Astrocyte (in vitro differentiated cells and primary cell): ENCODE measurements around the gene OGFOD3. TPM values are rescaled to one million over a fixed set of nuclear protein-coding genes. Genes with fewer than 3 reads are reported as not detected.

ENCODE experiments used
- DNase-seq: peaks from one replicate; pipeline ENCODE4 v3.0.0-alpha.2; 2010; ENCODE audit warnings: low read depth
- FAIRE-seq: peaks from 2 replicates; lab custom pipeline; 2011; peaks lifted over from hg19 to GRCh38; lab: Jason Lieb, UNC
- H2AFZ ChIP-seq: 2 replicates; pipeline ENCODE4 v1.6.0; 2012; ENCODE audit warnings: low read depth, low read length, inconsistent platforms
- H3K27ac ChIP-seq: 2 replicates; pipeline ENCODE4 v1.5.1; 2011; ENCODE audit warnings: low read depth, low read length, inconsistent platforms
- H3K27me3 ChIP-seq: 2 replicates; pipeline ENCODE4 v1.6.0; 2011; ENCODE audit warnings: low read length, inconsistent platforms; ENCODE audit not compliant: insufficient read depth
- H3K36me3 ChIP-seq: 2 replicates; pipeline ENCODE4 v1.5.1; 2011; ENCODE audit warnings: low read length, inconsistent platforms; ENCODE audit not compliant: insufficient read depth
- H3K4me1 ChIP-seq: 2 replicates; pipeline ENCODE4 v1.5.1; 2011; ENCODE audit warnings: low read length, inconsistent platforms; ENCODE audit not compliant: insufficient read depth
- H3K4me2 ChIP-seq: 2 replicates; pipeline ENCODE4 v1.6.0; 2012; ENCODE audit warnings: low read length, inconsistent platforms
- H3K4me3 ChIP-seq: 2 replicates; pipeline ENCODE4 v1.5.1; 2011; ENCODE audit warnings: low read depth, mild to moderate bottlenecking, low read length, inconsistent platforms; ENCODE audit not compliant: insufficient read depth
- H3K79me2 ChIP-seq: 2 replicates; pipeline ENCODE4 v1.6.0; 2012; ENCODE audit warnings: mild to moderate bottlenecking, low read length, inconsistent platforms; ENCODE audit not compliant: insufficient read depth
- H3K9ac ChIP-seq: 2 replicates; pipeline ENCODE4 v1.6.0; 2012; ENCODE audit warnings: mild to moderate bottlenecking, low read length, inconsistent platforms
- H3K9me3 ChIP-seq: 2 replicates; pipeline ENCODE4 v1.5.1; 2012; ENCODE audit warnings: low read depth, mild to moderate bottlenecking, low read length, inconsistent platforms; ENCODE audit not compliant: insufficient read depth
- H4K20me1 ChIP-seq: 2 replicates; pipeline ENCODE4 v1.6.0; 2012; ENCODE audit warnings: low read length, inconsistent platforms; ENCODE audit not compliant: insufficient read depth
- H3K27ac Mint-ChIP-seq: one replicate; pipeline ENCODE4 v1.8.0; 2021; ENCODE audit warnings: mild to moderate bottlenecking, mixed read lengths; ENCODE audit not compliant: unreplicated experiment
- H3K27me3 Mint-ChIP-seq: one replicate; pipeline ENCODE4 v1.8.0; 2021; ENCODE audit warnings: low read depth, mixed read lengths; ENCODE audit not compliant: unreplicated experiment
- H3K36me3 Mint-ChIP-seq: one replicate; pipeline ENCODE4 v1.8.0; 2021; ENCODE audit warnings: low read depth, mixed read lengths; ENCODE audit not compliant: unreplicated experiment
- H3K4me1 Mint-ChIP-seq: one replicate; pipeline ENCODE4 v1.8.0; 2021; ENCODE audit warnings: low read depth, mixed read lengths; ENCODE audit not compliant: unreplicated experiment
- H3K4me3 Mint-ChIP-seq: one replicate; pipeline ENCODE4 v1.8.0; 2021; ENCODE audit warnings: mild to moderate bottlenecking, moderate library complexity, mixed read lengths; ENCODE audit not compliant: unreplicated experiment
- H3K9me3 Mint-ChIP-seq: one replicate; pipeline ENCODE4 v1.8.0; 2021; ENCODE audit warnings: mild to moderate bottlenecking, mixed read lengths; ENCODE audit not compliant: unreplicated experiment
- CTCF ChIP-seq: IDR thresholded peaks from 2 replicates; pipeline ENCODE4 v1.5.1; 2011; ENCODE audit warnings: low read depth, mild to moderate bottlenecking, inconsistent platforms, low read length, moderate library complexity; ENCODE audit not compliant: insufficient read depth
- EZH2 ChIP-seq: IDR thresholded peaks from 2 replicates; pipeline ENCODE4 v1.6.1; 2012; ENCODE audit warnings: mild to moderate bottlenecking, low read length, inconsistent platforms; ENCODE audit not compliant: insufficient read depth
- total RNA-seq: library from RNA; stranded (reverse); gene quantifications from 2 replicates; pipeline ENCODE4 v1.2.1, GENCODE V29; 2021

Gene OGFOD3
- total RNA-seq, 1 donor from 2014 or later = 20.9 TPM

- Histone ChIP-seq H3K36me3 (peaks cover 3% of the 10 kb centered on the region), H3K4me2 (no peak overlapping the region), H3K27me3 (no peaks in the 10 kb centered on the region), H4K20me1 (peaks cover 18% of the 10 kb centered on the region), H3K4me1 (peaks cover 8% of the 10 kb centered on the region), H2AFZ (no peak overlapping the region), H3K9me3 (no peaks in the 10 kb centered on the region), H3K27ac (no peak overlapping the region), H3K9ac (no peak overlapping the region), H3K79me2 (no peaks in the 10 kb centered on the region), H3K4me3 (no peak overlapping the region)
- no peaks in the 10 kb centered on the region for H3K27me3 Mint-ChIP-seq
- FAIRE-seq (no peak), DNase-seq (no peak)
- no peak overlapping the region for H3K4me3 Mint-ChIP-seq
- H3K4me1 Mint-ChIP-seq = peaks cover 9% of the 10 kb centered on the region
- TF ChIP-seq EZH2 = no peak
- no peak for TF ChIP-seq CTCF
- H3K9me3 Mint-ChIP-seq = no peaks in the 10 kb centered on the region
- H3K36me3 Mint-ChIP-seq = peaks cover 2% of the 10 kb centered on the region
- H3K27ac Mint-ChIP-seq = no peak overlapping the region
These were observed 14.4 kb downstream of the OGFOD3 start for GRCh38 chr17:82403662-82404660.

DNA sequence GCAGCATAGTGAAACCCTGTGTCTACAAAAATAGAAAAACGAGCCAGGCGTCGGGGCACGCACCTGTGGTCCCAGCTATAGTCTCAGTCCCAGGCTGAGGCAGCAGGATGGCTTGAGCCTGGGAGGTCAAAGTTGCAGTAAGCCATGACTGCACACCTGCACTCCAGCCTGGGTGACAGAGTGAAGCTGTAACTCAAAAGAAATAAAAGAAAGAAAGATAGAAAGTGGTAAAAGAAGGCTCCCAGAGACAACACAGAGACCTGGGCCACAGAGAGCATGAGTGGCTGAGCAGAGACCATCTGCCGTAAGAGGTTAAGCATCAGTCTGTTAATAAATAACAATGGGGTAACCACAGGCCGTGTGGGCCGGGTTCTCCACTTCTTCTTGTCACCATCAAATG, 15.5 kb downstream of the OGFOD3 start:
- H3K4me3 ChIP-seq = no peak overlapping the region
- H4K20me1 ChIP-seq = peaks cover 9% of the 10 kb centered on the region
- H3K79me2 ChIP-seq = no peaks in the 10 kb centered on the region
- no peaks in the 10 kb centered on the region for H3K27me3 ChIP-seq
- no peak for DNase-seq
- no peak overlapping the region for H2AFZ ChIP-seq
- TF ChIP-seq EZH2 = no peak
- TF ChIP-seq CTCF = no peak
- no peak for FAIRE-seq
- no peak overlapping the region for H3K27ac ChIP-seq
- peaks cover 8% of the 10 kb centered on the region for H3K4me1 ChIP-seq
- Mint-ChIP-seq H3K27me3 (no peaks in the 10 kb centered on the region), H3K9me3 (no peaks in the 10 kb centered on the region), H3K36me3 (peaks cover 2% of the 10 kb centered on the region), H3K4me1 (peaks cover 9% of the 10 kb centered on the region), H3K27ac (no peak overlapping the region), H3K4me3 (no peak overlapping the region)
- H3K4me2 ChIP-seq = no peak overlapping the region
- H3K36me3 ChIP-seq = peaks cover 3% of the 10 kb centered on the region
- H3K9ac ChIP-seq = no peak overlapping the region
- H3K9me3 ChIP-seq = no peaks in the 10 kb centered on the region

DNA sequence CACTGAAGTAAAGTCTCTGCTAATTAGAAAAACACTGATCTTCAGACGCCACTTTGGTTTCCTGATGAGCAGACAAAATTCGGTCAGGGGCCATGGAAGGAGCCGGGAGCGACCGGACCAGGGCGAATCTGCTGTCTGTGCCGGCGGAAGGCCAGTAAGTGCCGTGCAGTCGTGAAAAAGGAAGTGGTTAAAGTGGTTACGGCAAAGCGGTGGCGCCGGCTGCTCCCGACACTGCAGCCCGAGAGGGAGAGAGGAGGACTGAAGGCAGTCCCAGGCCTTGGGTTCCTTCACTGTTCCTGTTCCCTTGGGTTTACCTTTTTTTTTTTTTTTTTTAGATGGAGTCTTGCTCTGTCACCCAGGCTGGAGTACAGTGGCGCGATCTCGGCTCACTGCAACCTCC, 17.6 kb downstream of the OGFOD3 start:
- H3K27me3 Mint-ChIP-seq = no peaks in the 10 kb centered on the region
- H3K9me3 Mint-ChIP-seq = no peaks in the 10 kb centered on the region
- no peak overlapping the region for H3K4me3 Mint-ChIP-seq
- H3K27ac Mint-ChIP-seq = no peak overlapping the region
- Histone ChIP-seq H2AFZ (no peak overlapping the region), H3K27ac (no peak overlapping the region), H3K36me3 (peaks cover 3% of the 10 kb centered on the region), H4K20me1 (peaks cover 5% of the 10 kb centered on the region), H3K4me2 (no peak overlapping the region), H3K9ac (no peak overlapping the region), H3K79me2 (no peaks in the 10 kb centered on the region), H3K4me3 (no peak overlapping the region), H3K27me3 (no peaks in the 10 kb centered on the region), H3K4me1 (peaks cover 6% of the 10 kb centered on the region), H3K9me3 (no peaks in the 10 kb centered on the region)
- no peak for DNase-seq
- peaks cover 5% of the 10 kb centered on the region for H3K4me1 Mint-ChIP-seq
- TF ChIP-seq CTCF (no peak), EZH2 (no peak)
- no peaks in the 10 kb centered on the region for H3K36me3 Mint-ChIP-seq
- no peak for FAIRE-seq
